A673 (cell line): ENCODE measurements around the gene CFAP99. TPM values are rescaled to one million over a fixed set of nuclear protein-coding genes. Genes with fewer than 3 reads are reported as not detected.

Experiments used
- BruUV-seq: library from RNA; stranded (reverse); fragments of 400-500 nt; replicated peaks from 2 replicates; lab custom pipeline; 2021; lab: Mats Ljungman, UMichigan
- CTCF ChIA-PET: fragments of 300-600 bp; sonication (Branson Sonifier 250); formaldehyde crosslinking; loops from one replicate; lab custom pipeline; 2022; ENCODE audit warnings: antibody characterized with exemption; lab: Charles Lee
- POLR2A ChIA-PET: fragments of 300-600 bp; sonication (Branson Sonifier 250); formaldehyde crosslinking; loops from one replicate; lab custom pipeline; 2022; ENCODE audit warnings: antibody characterized with exemption; ENCODE audit not compliant: low non-redundant PET; lab: Charles Lee
- DNase-seq: peaks from one replicate; pipeline ENCODE4 v3.0.0-alpha.2; 2015; ENCODE audit warnings: low spot score
- H3K27ac ChIP-seq: fragments of 200-600 bp; sonication (generic); 2 replicates; pipeline ENCODE4 v1.5.1; 2016; ENCODE audit warnings: mixed run types, low read depth, mild to moderate bottlenecking, mixed read lengths, antibody characterized with exemption, low read length; ENCODE audit not compliant: poor library complexity, severe bottlenecking
- H3K27me3 ChIP-seq: fragments of 200-600 bp; sonication (generic); replicated peaks from 2 replicates; pipeline ENCODE4 v1.6.1; 2017; ENCODE audit warnings: mixed run types, low read depth, mild to moderate bottlenecking, mixed read lengths, antibody characterized with exemption, low read length; ENCODE audit not compliant: insufficient read depth, poor library complexity
- H3K36me3 ChIP-seq: fragments of 200-600 bp; sonication (generic); 2 replicates; pipeline ENCODE4 v1.6.1; 2016; ENCODE audit warnings: mixed run types, mild to moderate bottlenecking, mixed read lengths, antibody characterized with exemption, low read length; ENCODE audit not compliant: insufficient read depth, poor library complexity, severe bottlenecking
- H3K4me1 ChIP-seq: fragments of 200-600 bp; sonication (generic); 2 replicates; pipeline ENCODE4 v1.6.1; 2017; ENCODE audit warnings: mixed run types, mild to moderate bottlenecking, mixed read lengths, antibody characterized with exemption, low read length; ENCODE audit not compliant: insufficient read depth, poor library complexity, severe bottlenecking
- H3K4me3 ChIP-seq: fragments of 200-600 bp; sonication (generic); 2 replicates; pipeline ENCODE4 v1.5.1; 2016; ENCODE audit warnings: low read depth, mixed run types, mild to moderate bottlenecking, mixed read lengths, low read length; ENCODE audit not compliant: poor library complexity, severe bottlenecking
- H3K9me3 ChIP-seq: fragments of 200-600 bp; sonication (generic); 2 replicates; pipeline ENCODE4 v1.6.1; 2016; ENCODE audit warnings: mixed run types, low read depth, mild to moderate bottlenecking, mixed read lengths, antibody characterized with exemption, low read length; ENCODE audit not compliant: poor library complexity, severe bottlenecking
- CTCF ChIP-seq: fragments of 300-800, 200-600 bp; sonication (generic); conservative IDR thresholded peaks from 2 replicates; pipeline ENCODE4 v1.5.1; 2017; ENCODE audit warnings: low read depth, mild to moderate bottlenecking, antibody characterized with exemption, low read length, moderate library complexity, mixed read lengths
- EZH2 ChIP-seq: fragments of 200-600 bp; sonication (generic); IDR thresholded peaks from 2 replicates; pipeline ENCODE4 v1.6.1; 2017; ENCODE audit warnings: borderline replicate concordance, low read depth, mild to moderate bottlenecking, mixed read lengths, antibody characterized with exemption, low read length; ENCODE audit not compliant: poor library complexity, severe bottlenecking
- intact Hi-C: fragments of 100-400 bp; cut with micrococcal nuclease; formaldehyde crosslinking; loops from one replicate; pipeline ENCODE4 v1.10.0; 2022; ENCODE audit not compliant: unreplicated experiment
- total RNA-seq: library from RNA; stranded (reverse); gene quantifications from 2 replicates; pipeline ENCODE4 v1.2.3, GENCODE V29; 2021

CFAP99 gene
- total RNA-seq, 1 experiment from 2014 or later, result not detected

DNA sequence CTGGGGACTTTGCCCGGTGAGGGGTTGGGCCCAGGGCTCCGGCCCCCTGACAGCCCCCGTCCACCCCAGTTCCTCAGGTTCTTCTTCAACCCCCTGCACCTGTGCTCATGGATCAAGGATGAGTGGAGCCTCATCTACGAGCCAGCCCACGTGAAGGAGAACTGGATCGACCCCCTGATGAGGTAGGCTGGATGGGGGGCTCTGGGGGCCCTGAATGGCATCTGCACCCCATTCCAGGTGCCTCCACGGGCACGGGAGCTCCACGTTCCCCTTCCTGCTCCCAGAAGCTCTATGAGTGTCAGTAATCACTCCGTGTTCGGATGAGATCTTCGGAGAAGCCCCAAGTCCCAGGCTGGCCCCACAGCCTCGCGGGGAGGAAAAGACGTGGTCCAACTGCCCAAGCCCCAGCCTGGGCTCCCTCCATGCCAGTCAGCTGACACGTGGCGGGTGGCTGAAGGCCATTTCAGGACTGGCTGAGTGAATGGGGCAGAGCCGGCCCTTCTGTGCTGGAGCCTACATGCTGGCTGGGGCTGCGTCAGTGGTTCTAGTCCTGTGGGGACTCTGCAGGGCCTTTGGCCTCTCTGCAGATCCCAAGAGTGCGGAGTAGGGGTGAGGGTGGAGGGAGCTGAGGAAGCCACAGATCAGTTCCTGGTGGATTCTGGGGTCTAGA is 24.4 kb downstream of the CFAP99 start:
- DNase-seq, result no peak
- no peak overlapping the region for H3K27ac ChIP-seq
- POLR2A ChIA-PET, result interaction anchor here (0.6 kb wide), 1 partner anchor 149 kb away, joined by 11 read pairs; no protein-coding TSS in a partner anchor
- CTCF ChIA-PET, result no interaction called here
- H3K27me3 ChIP-seq, result no peaks in the 10 kb centered on the region
- BruUV-seq, result no TSS peak
- H3K4me3 ChIP-seq, result no peak overlapping the region
- no peaks in the 10 kb centered on the region for H3K9me3 ChIP-seq
- H3K36me3 ChIP-seq, result no peaks in the 10 kb centered on the region
- intact Hi-C loops, result no loop called here
- no peaks in the 10 kb centered on the region for H3K4me1 ChIP-seq
- TF ChIP-seq EZH2, result no peak
- TF ChIP-seq CTCF, result no peak

DNA sequence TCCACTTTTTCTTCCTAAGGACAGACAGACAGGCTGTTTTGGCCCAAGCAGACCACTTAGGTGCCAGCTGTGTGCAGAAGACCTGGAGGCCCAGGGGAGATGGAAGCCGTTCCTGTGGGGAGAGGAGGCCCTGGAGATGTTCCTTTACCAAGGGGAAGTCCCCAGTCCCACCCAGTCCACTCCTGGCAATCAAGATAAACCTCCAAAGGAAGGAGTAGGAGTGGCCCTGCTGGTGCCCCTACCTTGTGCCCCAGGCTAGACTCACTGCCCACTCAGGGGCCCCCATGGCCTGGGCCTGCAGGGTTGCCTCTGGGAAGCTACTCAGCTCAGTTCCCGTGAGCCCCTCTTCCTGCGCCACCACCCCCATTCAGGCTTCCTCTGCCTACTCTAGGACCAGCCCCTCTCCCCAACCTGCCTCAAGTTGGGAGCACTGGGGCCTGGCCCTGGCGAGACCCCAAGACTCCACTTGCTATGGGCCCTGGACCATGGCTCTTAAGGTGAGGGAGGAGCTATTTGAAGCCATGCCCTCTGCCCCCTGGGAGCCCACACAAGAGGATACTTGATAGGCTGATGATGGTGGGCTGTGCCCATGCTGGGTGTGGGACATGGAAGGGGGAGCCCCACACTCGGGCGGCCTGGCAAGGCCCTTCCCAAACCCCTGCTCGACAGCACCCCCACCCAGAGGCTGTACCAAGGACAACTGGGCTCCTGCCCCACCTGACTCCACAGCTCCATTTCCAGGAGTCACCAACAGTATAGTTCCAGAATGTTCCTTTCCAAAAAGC is 25.4 kb downstream of the CFAP99 start:
- no peak for DNase-seq
- intact Hi-C loops, result no loop called here
- CTCF ChIA-PET, result no interaction called here
- Histone ChIP-seq H3K4me1 (no peaks in the 10 kb centered on the region), H3K4me3 (no peak overlapping the region), H3K27me3 (no peaks in the 10 kb centered on the region), H3K36me3 (no peaks in the 10 kb centered on the region), H3K9me3 (no peaks in the 10 kb centered on the region), H3K27ac (no peak overlapping the region)
- POLR2A ChIA-PET, result no interaction called here
- BruUV-seq, result no TSS peak
- TF ChIP-seq EZH2 (no peak), CTCF (no peak)

- TF ChIP-seq EZH2 (no peak), CTCF (no peak)
- ChIA-PET POLR2A (no interaction called here), CTCF (no interaction called here)
- Histone ChIP-seq H3K9me3 (no peaks in the 10 kb centered on the region), H3K27ac (no peak overlapping the region), H3K4me1 (no peaks in the 10 kb centered on the region), H3K36me3 (no peaks in the 10 kb centered on the region), H3K27me3 (no peaks in the 10 kb centered on the region), H3K4me3 (no peak overlapping the region)
- DNase-seq, result no peak
- intact Hi-C loops, result no loop called here
- BruUV-seq, result no TSS peak
Observed at GRCh38 chr4:2445130-2445529, 26.4 kb downstream of the CFAP99 start.
